ENCODE data around the gene GADD45B.

DNA sequence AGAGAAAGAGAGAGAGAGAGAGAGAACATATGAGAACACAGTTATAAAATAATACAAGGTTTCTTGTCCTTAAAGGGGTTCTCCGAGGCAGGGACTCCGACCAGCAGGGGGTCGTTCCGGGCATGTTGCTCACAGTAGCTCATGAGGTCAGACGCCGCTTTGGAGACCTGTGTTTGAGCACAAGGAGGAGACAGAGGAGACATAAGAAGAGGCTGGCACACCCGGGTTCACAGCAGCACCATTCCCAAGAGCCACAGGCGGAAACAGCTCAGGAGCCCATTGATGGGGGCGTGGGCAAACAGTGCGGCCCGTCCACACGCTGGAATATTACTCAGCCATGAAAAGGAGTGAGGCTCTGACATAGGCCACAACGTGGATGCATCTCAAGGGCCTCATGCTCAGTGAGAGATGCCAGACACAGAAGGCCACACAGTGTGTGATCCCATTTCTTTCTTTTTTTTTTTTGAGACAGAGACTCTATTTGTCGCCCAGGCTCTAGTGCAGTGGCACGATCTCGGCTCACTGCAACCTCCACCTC is 39.1 kb downstream of the GADD45B start:
- TF ChIP-seq, protein P1, sequence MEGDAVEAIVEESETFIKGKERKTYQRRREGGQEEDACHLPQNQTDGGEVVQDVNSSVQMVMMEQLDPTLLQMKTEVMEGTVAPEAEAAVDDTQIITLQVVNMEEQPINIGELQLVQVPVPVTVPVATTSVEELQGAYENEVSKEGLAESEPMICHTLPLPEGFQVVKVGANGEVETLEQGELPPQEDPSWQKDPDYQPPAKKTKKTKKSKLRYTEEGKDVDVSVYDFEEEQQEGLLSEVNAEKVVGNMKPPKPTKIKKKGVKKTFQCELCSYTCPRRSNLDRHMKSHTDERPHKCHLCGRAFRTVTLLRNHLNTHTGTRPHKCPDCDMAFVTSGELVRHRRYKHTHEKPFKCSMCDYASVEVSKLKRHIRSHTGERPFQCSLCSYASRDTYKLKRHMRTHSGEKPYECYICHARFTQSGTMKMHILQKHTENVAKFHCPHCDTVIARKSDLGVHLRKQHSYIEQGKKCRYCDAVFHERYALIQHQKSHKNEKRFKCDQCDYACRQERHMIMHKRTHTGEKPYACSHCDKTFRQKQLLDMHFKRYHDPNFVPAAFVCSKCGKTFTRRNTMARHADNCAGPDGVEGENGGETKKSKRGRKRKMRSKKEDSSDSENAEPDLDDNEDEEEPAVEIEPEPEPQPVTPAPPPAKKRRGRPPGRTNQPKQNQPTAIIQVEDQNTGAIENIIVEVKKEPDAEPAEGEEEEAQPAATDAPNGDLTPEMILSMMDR (IDR thresholded peaks at IDR 0.05; ENCODE audit: low read depth, low read length), result no peak
- TF ChIP-seq EZH2phosphoT487 (IDR thresholded peaks at IDR 0.05; ENCODE audit: low read depth), result no peak
